ENCODE results near the gene STK35. TPM values are rescaled to one million over a fixed set of nuclear protein-coding genes. Genes with fewer than 3 reads are reported as not detected.

The STK35 gene
- total and polyA plus RNA-seq, 2 experiments from 2014 or later, result 14.2 to 59.7 TPM

- Histone ChIP-seq H3K9me2 (ENCODE audit: insufficient read depth) (no peaks in the 10 kb centered on the region), H3K27ac (ENCODE audit: low read depth) (no peak overlapping the region), H3K4me3 (no peak overlapping the region), H3F3A (replicated peaks; ENCODE audit: low read depth) (no peaks in the 10 kb centered on the region), H4K20me1 (replicated peaks; ENCODE audit: insufficient read depth) (no peaks in the 10 kb centered on the region), H3K4me2 (no peak overlapping the region), H3K4me1 (ENCODE audit: insufficient read depth) (no peaks in the 10 kb centered on the region), H2AFZ (no peak overlapping the region), H3K79me2 (replicated peaks; ENCODE audit: insufficient read depth) (no peaks in the 10 kb centered on the region), H3K27me3 (ENCODE audit: insufficient read depth) (no peaks in the 10 kb centered on the region), H3K36me3 (ENCODE audit: insufficient read depth) (no peaks in the 10 kb centered on the region)
- DNase-seq (ENCODE audit: low spot score), result no peak
- TF ChIP-seq STAT1 (IDR thresholded peaks at IDR 0.05; ENCODE audit: unreplicated experiment) (no peak), CREB1 (CRISPR knock-in tag; IDR thresholded peaks at IDR 0.05; ENCODE audit: low read depth) (no peak), REST (IDR thresholded peaks at IDR 0.05; ENCODE audit: unreplicated experiment) (no peak), JUNB (IDR thresholded peaks at IDR 0.05; ENCODE audit: unreplicated experiment) (no peak), ETS1 (IDR thresholded peaks at IDR 0.05) (no peak), POLR2AphosphoS5 (IDR thresholded peaks at IDR 0.05; ENCODE audit: low read depth) (no peak), NANOG (IDR thresholded peaks at IDR 0.05; ENCODE audit: borderline replicate concordance) (no peak), CTCF (conservative IDR thresholded peaks at IDR 0.05; ENCODE audit: low read depth in 2 of 2) (no peak), EZH2phosphoT487 (IDR thresholded peaks at IDR 0.05; ENCODE audit: unreplicated experiment) (no peak), ZNF331 (CRISPR knock-in tag; IDR thresholded peaks at IDR 0.05; ENCODE audit: low read depth) (no peak)
- Mint-ChIP-seq H3K27ac (no peak overlapping the region), H3K27me3 (ENCODE audit: insufficient read depth, low read depth, poor library complexity) (no peaks in the 10 kb centered on the region), H3K4me1 (no peaks in the 10 kb centered on the region), H3K36me3 (ENCODE audit: low read depth) (no peaks in the 10 kb centered on the region), H3K9me3 (peaks cover 3% of the 10 kb centered on the region; the same call in 1 of the 3 replicates), H3K4me3 (no peak overlapping the region)
- no peak for ATAC-seq
Measured at GRCh38 chr20:2059411-2059810, 42.2 kb upstream of the STK35 start.

GRCh38 chr20:2065099-2065498, 36.5 kb upstream of the STK35 start:
- Histone ChIP-seq H3K4me2 (no peak overlapping the region), H3K27ac (ENCODE audit: low read depth) (no peak overlapping the region), H3K79me2 (replicated peaks; ENCODE audit: insufficient read depth) (no peaks in the 10 kb centered on the region), H4K20me1 (replicated peaks; ENCODE audit: insufficient read depth) (no peaks in the 10 kb centered on the region), H3K4me3 (no peak overlapping the region), H3K27me3 (ENCODE audit: insufficient read depth) (no peaks in the 10 kb centered on the region), H2AFZ (no peak overlapping the region), H3K4me1 (ENCODE audit: insufficient read depth) (no peaks in the 10 kb centered on the region), H3F3A (replicated peaks; ENCODE audit: low read depth) (no peaks in the 10 kb centered on the region), H3K36me3 (ENCODE audit: insufficient read depth) (no peaks in the 10 kb centered on the region), H3K9me2 (ENCODE audit: insufficient read depth) (no peaks in the 10 kb centered on the region)
- Mint-ChIP-seq H3K27me3 (ENCODE audit: insufficient read depth, low read depth, poor library complexity) (no peaks in the 10 kb centered on the region), H3K4me1 (no peaks in the 10 kb centered on the region; the same call in 2 of the 3 replicates), H3K36me3 (ENCODE audit: low read depth) (no peaks in the 10 kb centered on the region), H3K9me3 (no peaks in the 10 kb centered on the region), H3K4me3 (no peak overlapping the region), H3K27ac (no peak overlapping the region)
- ATAC-seq (no peak), DNase-seq (ENCODE audit: low spot score) (no peak)
- no peak for TF ChIP-seq POLR2AphosphoS5 (IDR thresholded peaks at IDR 0.05; ENCODE audit: low read depth)
